Stimulated activated CD8-positive, alpha-beta memory T cell treated with anti-CD3 and anti-CD28 coated beads, Interleukin-7, amount 100 ng/mL, for 4 hours (primary cell): ENCODE data around the gene PCDHGA5.
"Not testable (repeated sequence)": the region's sequence is repeated elsewhere in the genome, so short reads cannot be mapped to it uniquely, and the experiment has no call there.

Experiments used
- DNase-seq, 2 donors: peaks; one replicate each; pipeline ENCODE4 v3.0.0-alpha.2; 2020; ENCODE audit warnings: low read depth in 2 of 2

PCDHGA5 gene

DNA sequence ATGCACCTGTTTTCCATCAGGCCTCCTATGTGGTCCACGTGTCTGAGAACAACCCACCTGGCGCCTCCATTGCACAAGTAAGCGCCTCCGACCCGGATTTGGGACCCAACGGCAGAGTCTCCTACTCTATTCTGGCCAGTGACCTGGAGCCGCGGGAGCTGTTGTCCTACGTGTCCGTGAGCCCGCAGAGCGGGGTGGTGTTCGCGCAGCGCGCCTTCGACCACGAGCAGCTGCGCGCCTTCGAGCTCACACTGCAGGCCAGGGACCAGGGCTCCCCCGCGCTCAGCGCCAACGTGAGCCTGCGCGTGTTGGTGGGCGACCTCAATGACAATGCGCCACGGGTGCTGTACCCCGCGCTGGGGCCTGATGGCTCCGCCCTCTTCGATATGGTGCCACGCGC lies 12.4 kb upstream of the PCDHGA5 start:
- no peak for DNase-seq

DNA sequence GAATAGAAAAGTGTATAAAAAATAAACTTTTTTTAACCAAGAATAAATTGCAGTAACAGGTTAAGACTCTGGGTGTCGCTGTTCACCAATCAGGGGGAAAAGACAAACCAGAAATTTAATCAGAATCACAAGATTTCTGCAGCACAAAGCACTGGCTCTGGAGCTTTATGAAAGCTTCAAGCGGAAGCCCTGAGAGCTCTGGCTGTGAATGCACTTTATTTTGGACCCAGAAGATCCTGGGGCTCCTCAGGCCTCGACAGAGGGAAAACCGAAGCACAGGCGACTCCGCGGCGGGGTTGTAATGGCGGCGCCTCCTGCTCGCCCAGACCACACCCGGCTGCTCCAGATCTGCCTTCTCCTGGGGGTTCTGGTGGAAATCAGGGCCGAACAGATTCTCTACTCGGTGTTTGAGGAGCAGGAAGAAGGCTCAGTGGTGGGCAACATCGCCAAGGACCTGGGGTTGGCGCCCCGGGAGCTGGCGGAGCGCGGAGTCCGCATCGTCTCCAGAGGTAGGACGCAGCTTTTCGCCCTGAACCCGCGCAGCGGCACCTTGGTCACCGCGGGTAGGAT lies 9.0 kb upstream of the PCDHGA5 start, which contains the start of gene PCDHGA4:
Gene PCDHGA4, plus strand, starts transcription at position 122 of the 570 bp plus-strand sequence. Its CDS starts 87 bp downstream, at position 209.
- no peak for DNase-seq

DNA sequence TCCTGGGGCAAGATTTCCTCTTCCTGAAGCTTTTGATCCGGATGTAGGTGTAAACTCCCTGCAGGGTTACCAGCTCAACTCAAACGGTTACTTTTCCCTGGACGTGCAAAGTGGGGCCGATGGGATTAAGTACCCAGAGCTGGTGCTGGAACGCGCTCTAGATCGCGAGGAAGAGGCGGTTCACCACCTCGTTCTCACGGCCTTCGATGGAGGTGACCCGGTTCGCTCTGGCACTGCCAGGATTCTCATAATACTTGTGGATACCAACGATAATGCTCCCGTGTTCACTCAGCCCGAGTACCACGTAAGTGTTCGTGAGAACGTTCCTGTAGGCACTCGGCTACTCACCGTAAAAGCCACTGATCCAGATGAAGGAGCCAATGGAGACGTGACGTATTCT lies 8.3 kb upstream of the PCDHGA5 start:
- DNase-seq: no peak

DNA sequence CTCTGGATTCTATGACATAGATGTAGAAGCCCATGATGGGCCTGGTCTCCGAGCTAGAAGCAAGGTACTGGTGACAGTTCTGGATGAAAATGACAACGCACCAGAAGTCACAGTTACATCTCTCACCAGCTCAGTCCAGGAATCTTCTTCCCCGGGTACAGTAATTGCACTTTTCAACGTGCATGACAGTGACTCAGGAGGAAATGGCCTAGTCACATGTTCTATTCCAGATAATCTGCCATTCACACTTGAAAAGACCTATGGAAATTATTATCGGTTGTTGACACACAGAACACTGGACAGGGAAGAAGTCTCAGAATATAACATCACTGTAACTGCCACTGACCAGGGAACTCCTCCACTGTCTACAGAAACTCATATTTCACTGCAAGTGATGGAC lies 7.8 kb upstream of the PCDHGA5 start:
- DNase-seq: no peak

DNA sequence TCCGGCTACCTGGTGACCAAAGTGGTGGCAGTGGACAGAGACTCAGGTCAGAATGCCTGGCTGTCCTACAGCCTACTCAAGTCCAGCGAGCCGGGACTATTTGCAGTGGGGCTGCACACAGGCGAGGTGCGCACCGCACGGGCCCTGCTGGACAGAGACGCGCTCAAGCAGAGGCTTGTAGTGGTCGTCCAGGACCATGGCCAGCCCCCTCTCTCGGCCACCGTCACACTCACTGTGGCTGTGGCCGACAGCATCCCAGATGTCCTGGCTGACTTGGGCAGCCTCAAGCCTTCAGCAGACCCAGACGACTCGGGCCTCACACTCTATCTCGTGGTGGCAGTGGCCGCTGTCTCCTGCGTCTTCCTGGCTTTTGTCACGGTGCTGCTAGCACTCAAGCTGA lies 7.0 kb upstream of the PCDHGA5 start:
- no peak for DNase-seq

DNA sequence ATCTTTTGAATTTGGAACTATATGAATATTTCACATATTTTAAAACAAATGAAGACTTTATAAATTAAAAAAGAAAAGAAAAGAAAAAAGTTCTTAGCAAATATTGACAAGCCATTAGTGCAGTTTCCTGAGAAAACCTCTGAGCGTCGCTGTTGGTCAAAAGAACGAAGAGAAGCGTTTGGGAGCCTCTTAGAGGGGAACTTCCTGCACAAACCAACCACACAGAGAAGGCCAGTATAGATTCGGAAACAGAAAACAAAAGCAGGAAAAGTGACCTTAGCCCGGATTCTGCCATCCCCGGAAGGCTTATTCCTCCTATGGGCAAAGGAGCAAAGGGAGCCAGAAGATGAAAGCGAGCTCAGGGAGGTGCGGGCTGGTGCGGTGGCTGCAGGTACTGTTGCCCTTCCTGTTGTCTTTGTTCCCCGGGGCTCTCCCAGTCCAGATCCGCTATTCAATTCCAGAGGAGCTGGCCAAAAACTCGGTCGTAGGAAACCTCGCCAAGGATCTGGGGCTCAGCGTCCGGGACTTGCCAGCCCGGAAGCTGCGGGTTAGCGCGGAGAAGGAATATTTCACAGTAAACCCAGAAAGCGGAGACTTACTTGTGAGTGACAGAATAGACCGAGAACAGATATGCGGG lies 4.1 kb upstream of the PCDHGA5 start, which contains the start of gene PCDHGB2:
Gene PCDHGB2, plus strand, starts transcription at position 205 of the 637 bp plus-strand sequence. Its CDS starts 142 bp downstream, at position 347.
- no peak for DNase-seq

DNA sequence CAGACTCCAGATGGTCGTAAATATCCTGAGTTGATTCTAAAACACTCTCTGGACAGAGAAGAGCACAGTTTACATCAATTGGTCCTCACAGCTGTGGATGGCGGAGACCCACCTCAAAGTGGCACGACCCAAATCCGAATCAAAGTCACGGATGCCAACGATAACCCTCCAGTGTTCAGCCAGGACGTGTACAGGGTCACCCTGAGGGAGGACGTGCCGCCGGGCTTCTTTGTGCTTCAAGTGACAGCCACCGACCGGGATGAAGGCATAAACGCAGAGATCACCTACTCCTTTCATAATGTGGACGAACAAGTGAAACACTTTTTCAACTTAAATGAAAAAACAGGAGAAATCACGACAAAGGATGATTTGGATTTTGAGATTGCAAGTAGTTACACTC lies 3.3 kb upstream of the PCDHGA5 start:
- DNase-seq: no peak

DNA sequence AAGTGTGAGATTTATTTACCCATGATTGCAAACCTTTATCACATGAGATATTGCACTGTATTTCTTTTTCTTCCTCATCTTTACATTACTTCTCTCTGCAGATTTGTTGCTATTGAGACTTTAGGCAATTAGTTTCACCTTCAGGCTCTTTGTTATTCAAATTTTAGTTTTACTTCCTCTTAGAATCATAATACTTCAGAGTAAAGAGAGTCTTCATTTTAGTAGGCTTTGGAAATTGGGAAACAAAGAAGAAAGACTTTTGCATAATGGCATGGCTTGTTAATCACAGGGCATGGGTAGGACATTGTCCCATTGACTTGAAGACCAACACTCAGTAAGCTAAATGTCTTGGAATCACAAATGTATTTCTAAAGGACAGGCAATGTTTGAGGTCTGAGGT lies 1.2 kb upstream of the PCDHGA5 start:
- DNase-seq: no peak

DNA sequence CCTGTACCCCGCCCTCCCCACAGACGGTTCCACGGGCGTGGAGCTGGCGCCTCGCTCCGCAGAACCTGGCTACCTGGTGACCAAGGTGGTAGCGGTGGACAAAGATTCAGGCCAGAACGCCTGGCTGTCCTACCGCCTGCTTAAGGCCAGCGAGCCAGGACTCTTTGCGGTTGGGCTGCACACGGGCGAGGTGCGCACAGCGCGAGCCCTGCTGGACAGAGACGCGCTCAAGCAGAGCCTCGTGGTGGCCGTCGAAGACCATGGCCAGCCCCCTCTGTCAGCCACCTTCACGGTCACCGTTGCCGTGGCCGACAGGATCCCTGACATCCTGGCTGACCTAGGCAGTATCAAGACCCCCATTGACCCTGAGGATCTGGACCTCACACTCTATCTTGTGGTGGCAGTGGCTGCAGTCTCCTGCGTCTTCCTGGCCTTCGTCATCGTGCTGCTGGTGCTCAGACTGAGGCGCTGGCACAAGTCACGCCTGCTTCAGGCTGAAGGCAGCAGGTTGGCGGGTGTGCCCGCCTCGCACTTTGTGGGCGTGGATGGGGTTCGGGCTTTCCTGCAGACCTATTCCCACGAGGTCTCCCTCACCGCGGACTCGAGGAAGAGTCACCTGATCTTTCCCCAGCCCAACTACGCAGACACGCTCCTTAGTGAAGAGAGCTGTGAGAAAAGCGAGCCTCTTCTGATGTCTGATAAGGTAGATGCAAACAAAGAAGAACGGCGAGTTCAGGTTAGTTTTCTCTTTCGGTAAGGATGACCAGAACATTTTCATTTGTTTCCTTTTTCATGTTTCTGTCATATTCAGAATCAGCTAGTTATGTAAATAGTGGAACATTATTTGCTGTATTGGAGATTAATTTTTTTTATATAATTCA lies 2.3 kb downstream of the PCDHGA5 start:
- no peak for DNase-seq

DNA sequence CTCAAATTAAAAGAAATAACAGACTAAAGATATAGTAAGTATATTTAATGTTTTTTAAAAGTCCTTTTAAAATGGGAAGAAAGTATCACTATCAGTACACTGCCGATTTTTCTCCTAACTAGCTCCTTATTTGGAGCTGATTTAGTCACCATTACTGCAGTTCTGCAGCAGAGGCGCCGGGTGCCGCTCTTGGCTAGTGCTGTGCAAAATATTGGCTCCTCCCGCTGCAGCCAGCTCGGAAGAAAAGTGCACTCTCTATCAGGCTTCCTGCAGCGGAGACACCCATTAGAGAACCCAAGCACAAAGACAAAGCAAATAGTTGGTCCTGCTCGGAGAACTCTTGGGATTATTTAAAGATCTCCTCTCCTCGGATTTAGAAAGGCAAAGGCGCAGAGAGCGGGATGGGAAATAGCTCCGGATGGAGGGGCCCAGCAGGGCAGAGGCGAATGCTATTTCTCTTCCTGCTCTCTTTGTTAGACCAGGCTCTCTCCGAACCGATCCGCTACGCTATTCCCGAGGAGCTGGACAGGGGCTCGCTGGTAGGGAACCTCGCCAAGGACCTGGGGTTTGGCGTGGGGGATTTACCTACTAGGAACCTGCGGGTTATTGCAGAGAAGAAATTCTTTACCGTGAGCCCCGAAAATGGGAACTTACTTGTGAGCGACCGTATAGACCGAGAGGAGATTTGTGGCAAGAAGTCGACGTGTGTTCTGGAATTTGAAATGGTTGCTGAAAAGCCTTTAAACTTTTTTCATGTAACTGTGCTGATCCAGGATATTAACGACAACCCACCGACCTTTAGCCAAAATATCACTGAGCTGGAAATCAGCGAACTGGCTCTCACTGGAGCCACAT lies 6.3 kb downstream of the PCDHGA5 start, which contains the start of gene PCDHGB3:
Gene PCDHGB3, plus strand, starts transcription at position 249 of the 855 bp plus-strand sequence. Its CDS starts 153 bp downstream, at position 402.
- DNase-seq: no peak

DNA sequence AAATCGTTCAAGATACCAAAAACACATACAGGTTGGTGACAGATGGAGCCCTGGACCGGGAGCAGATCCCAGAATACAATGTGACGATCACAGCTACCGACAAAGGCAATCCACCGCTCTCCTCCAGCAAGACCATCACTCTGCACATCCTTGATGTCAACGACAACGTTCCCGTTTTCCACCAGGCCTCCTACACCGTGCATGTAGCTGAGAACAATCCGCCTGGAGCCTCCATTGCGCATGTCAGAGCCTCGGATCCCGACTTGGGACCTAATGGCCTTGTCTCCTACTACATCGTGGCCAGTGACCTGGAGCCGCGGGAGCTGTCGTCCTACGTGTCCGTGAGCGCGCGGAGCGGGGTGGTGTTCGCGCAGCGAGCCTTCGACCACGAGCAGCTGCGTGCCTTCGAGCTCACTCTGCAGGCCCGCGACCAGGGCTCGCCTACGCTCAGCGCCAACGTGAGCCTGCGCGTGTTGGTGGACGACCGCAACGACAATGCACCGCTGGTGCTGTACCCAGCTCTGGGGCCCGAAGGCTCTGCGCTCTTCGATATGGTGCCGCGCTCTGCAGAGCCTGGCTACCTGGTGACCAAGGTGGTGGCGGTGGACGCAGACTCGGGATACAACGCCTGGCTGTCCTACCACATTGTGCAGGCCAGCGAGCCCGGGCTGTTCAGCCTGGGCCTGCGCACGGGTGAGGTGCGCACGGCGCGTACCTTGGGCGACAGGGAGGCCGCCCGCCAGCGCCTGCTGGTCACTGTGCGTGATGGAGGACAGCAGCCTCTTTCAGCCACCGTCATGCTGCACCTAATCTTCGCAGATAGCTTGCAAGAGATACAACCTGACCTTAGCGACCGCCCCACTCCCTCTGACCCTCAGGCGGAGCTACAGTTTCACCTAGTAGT lies 7.9 kb downstream of the PCDHGA5 start:
- DNase-seq: no peak

DNA sequence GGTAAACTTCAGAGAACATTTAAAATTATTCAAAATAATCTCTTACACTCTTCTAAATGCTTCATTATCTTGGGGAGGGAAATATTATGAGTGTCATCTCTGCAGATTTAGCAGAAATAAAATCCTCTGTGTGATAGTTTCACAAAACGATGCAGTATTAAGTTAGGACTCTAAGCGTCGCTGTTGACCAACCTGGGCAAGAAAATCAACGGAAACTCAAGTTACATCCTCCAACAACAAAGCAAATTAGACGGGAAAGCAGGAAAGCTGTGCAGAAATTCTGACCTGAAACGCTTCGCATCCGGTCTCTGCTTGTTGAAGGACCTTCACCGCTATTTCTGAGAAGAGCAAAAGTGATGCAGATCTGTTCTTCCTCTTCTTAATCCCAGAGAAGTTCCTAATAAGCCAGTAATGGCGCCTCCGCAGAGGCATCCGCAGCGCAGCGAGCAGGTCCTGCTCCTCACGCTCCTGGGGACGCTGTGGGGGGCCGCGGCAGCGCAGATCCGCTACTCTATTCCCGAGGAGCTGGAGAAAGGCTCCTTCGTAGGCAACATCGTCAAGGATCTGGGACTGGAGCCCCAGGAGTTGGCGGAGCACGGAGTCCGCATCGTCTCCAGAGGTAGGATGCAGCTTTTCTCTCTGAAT lies 9.8 kb downstream of the PCDHGA5 start, which contains the start of gene PCDHGA6:
Gene PCDHGA6, plus strand, starts transcription at position 219 of the 645 bp plus-strand sequence. Its CDS starts 193 bp downstream, at position 412.
- no peak for DNase-seq

DNA sequence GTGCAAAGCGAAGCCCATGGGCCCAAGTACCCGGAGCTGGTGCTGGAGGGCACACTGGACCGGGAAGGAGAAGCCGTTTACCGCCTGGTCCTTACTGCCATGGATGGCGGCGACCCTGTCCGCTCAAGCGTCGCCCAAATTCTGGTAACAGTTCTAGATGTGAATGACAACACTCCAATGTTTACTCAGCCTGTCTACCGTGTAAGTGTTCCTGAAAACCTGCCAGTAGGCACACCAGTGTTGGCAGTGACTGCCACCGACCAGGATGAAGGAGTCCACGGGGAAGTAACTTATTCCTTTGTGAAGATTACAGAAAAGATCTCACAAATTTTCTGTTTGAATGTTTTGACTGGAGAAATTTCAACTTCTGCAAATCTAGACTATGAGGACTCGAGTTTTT lies 10.7 kb downstream of the PCDHGA5 start:
- DNase-seq: no peak

DNA sequence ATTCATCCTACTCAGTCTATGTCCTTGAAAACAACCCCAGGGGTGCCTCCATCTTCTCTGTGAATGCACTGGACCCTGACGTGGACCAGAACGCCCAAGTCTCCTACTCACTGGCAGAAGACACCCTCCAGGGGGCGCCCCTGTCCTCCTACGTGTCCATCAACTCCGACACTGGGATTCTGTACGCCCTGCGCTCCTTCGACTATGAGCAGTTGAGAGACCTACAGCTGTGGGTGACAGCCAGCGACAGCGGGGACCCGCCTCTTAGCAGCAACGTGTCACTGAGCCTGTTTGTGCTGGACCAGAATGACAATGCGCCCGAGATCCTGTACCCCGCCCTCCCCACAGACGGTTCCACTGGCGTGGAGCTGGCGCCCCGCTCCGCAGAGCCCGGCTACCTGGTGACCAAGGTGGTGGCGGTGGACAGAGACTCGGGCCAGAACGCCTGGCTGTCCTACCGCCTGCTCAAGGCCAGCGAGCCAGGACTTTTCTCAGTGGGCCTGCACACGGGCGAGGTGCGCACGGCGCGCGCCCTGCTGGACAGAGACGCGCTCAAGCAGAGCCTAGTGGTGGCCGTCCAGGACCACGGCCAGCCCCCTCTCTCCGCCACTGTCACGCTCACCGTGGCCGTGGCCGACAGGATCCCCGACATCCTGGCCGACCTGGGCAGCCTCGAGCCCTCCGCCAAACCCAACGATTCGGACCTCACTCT lies 11.6 kb downstream of the PCDHGA5 start:
- DNase-seq: not testable (repeated sequence)

DNA sequence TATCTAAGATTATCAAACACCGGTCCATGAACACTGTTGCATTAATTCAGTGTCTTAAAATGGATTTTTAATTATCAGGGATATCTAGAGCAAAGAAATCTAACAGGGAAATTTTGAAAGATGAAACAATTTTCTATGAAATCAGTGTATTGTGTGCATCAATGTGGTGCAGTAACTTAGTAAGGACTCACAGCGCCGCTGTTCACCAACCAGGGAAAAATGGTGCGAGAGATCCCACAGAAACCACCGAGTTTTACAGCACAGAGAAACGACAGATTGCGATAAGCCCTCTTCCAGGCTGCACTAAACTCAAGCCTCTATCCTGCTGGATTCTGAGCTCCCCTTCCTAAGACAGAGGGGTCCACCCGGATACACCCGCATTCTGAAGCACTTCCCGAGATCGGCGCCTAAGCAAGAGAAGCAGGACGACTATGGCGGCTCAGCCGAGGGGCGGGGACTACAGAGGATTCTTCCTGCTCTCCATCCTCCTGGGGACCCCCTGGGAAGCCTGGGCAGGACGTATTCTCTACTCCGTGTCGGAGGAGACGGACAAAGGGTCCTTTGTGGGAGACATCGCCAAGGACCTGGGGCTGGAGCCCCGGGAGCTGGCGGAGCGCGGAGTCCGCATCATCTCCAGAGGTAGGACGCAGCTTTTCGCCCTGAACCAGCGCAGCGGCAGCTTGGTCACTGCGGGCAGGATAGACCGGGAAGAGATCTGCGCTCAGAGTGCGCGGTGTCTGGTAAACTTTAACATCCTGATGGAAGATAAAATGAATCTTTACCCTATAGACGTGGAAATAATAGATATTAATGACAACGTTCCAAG lies 18.7 kb downstream of the PCDHGA5 start, which contains the start of gene PCDHGA7:
Gene PCDHGA7, plus strand, starts transcription at position 274 of the 826 bp plus-strand sequence. Its CDS starts 158 bp downstream, at position 432.
- DNase-seq: no peak

DNA sequence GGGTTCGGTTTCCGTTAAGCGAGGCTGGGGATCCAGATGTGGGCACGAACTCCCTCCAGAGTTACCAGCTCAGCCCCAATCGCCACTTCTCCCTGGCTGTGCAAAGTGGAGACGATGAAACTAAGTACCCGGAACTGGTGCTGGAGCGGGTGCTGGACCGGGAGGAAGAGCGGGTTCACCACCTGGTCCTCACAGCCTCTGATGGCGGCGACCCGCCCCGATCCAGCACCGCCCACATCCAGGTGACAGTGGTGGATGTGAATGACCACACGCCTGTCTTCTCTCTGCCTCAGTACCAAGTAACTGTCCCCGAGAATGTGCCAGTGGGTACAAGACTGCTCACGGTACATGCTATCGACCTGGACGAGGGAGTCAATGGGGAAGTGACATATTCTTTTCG lies 19.4 kb downstream of the PCDHGA5 start:
- DNase-seq: no peak

DNA sequence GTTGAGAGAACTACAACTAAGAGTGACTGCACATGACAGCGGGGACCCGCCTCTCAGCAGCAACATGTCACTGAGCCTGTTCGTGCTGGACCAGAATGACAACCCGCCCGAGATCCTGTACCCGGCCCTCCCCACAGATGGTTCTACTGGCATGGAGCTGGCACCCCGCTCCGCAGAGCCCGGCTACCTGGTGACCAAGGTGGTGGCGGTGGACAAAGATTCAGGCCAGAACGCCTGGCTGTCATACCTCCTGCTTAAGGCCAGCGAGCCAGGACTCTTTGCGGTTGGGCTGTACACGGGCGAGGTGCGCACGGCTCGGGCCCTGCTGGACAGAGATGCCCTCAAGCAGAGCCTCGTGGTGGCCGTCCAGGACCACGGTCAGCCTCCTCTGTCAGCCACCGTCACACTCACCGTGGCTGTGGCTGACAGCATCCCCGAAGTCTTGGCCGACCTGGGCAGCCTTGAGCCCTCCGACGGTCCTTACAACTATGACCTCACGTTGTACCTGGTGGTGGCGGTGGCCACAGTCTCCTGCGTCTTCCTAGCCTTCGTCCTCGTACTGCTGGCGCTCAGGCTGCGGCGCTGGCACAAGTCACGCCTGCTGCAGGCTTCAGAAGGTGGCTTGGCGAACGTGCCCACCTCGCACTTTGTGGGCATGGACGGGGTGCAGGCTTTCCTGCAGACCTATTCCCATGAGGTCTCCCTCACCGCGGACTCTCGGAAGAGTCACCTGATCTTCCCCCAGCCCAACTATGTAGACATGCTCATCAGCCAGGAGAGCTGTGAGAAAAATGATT lies 20.7 kb downstream of the PCDHGA5 start:
- no peak for DNase-seq
